Tibial nerve (tissue), 4 donors: ENCODE results near the gene TVP23A.

ENCODE experiments used
- CTCF ChIP-seq, 5 experiments: fragments of 200-600 bp in 3 of 5; fragments of 450-650 bp in 2 of 5; sonication (generic) in 3 of 5; IDR thresholded peaks; one replicate each; pipeline ENCODE4 v1.5.1; 2016 to 2019; ENCODE audit warnings: antibody characterized with exemption in 5 of 5, mild to moderate bottlenecking in 3 of 5, moderate library complexity in 2 of 5
- EP300 ChIP-seq, 2 donors: sonication (generic); formaldehyde crosslinking; IDR thresholded peaks; one replicate each; pipeline ENCODE4 v1.6.1; 2017; ENCODE audit warnings: antibody characterized with exemption in 2 of 2, mild to moderate bottlenecking in 1 of 2

DNA sequence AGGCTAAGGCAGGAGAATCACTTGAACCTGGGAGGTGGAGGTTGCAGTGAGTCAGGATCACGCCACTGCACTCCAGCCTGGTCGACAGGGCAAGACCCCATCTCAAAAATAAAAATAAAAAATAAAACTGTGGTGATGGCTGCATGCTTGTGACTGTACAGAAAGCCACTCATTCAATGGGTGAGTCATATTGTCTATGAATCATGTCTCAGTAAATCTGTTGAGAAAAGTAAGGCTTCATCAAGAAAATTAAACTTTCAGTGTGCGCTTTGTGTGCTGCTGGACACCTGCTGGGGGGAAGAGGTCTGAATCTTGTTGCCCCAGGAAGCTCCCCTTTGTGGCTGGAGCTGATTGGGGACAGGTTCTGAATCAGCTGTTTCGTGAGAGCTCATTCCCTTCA lies 63.7 kb downstream of the TVP23A start:
- TF ChIP-seq CTCF (IDR thresholded peaks at IDR 0.05) (no peak), EP300 (IDR thresholded peaks at IDR 0.05) (no peak)
